ENCODE results near the gene DIDO1. TPM values are rescaled to one million over a fixed set of nuclear protein-coding genes. Genes with fewer than 3 reads are reported as not detected.

The DIDO1 gene
- total RNA-seq, 3 donors from 2014 or later (not counting 1 experiment from before 2014, with no cell fraction given) = 79.5 to 116 (median 83.4) TPM

DNA sequence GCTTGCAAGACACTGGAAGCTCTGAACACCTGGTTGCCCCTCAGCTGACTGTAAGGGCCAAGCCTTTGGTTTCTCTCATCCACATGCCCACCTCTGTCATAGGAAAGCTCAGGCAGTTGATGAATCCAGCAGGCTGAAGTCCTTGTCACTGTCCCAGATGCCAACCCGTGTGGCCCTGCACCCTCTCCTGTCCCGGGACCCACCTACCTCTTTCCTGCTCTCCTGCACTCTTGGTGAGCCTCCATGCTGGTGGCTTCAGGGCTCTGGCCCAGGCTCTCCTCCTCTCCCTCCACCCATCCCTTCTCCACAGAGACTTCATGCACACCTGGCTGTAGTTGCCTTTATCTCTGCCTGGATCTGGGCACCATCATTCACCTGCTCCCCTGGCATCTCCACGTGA, 7.7 kb upstream of the DIDO1 start:
- Mint-ChIP-seq H3K4me1 (peaks cover 25% of the 10 kb centered on the region in 2 donors), H3K4me3 (no peak overlapping the region), H3K27me3 (ENCODE audit: low read depth in 2 of 2) (no peaks in the 10 kb centered on the region), H3K36me3 (no peaks in the 10 kb centered on the region), H3K27ac (no peak overlapping the region), H3K9me3 (no peaks in the 10 kb centered on the region)
- H3K36me3 ChIP-seq (ENCODE audit: control insufficient read depth, insufficient read depth, low read length) = no peaks in the 10 kb centered on the region
- intact Hi-C loops (cut with micrococcal nuclease) = loop anchor here (10.0 kb wide), 1 partner anchor 129 kb away; the partner anchor contains the start of gene OGFR
- no peak overlapping the region for H3K4me3 ChIP-seq (ENCODE audit: low read length)
- peaks cover 31% of the 10 kb centered on the region for H3K4me1 ChIP-seq (ENCODE audit: control insufficient read depth, insufficient read depth, low read length)
- no peaks in the 10 kb centered on the region for H3K27me3 ChIP-seq (ENCODE audit: control insufficient read depth, insufficient read depth, low read length)
- 52% methylated on average over 3 of the region's 3 CpGs for WGBS (ENCODE audit: insufficient coverage)
- no peaks in the 10 kb centered on the region for H3K9me3 ChIP-seq (ENCODE audit: control insufficient read depth, insufficient read depth, low read length)
- TF ChIP-seq, protein P1, sequence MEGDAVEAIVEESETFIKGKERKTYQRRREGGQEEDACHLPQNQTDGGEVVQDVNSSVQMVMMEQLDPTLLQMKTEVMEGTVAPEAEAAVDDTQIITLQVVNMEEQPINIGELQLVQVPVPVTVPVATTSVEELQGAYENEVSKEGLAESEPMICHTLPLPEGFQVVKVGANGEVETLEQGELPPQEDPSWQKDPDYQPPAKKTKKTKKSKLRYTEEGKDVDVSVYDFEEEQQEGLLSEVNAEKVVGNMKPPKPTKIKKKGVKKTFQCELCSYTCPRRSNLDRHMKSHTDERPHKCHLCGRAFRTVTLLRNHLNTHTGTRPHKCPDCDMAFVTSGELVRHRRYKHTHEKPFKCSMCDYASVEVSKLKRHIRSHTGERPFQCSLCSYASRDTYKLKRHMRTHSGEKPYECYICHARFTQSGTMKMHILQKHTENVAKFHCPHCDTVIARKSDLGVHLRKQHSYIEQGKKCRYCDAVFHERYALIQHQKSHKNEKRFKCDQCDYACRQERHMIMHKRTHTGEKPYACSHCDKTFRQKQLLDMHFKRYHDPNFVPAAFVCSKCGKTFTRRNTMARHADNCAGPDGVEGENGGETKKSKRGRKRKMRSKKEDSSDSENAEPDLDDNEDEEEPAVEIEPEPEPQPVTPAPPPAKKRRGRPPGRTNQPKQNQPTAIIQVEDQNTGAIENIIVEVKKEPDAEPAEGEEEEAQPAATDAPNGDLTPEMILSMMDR (IDR thresholded peaks at IDR 0.05) = no peak
- DNase-seq = no peak
- no peak for ATAC-seq
- H3K27ac ChIP-seq (ENCODE audit: low read length) = no peak overlapping the region

DNA sequence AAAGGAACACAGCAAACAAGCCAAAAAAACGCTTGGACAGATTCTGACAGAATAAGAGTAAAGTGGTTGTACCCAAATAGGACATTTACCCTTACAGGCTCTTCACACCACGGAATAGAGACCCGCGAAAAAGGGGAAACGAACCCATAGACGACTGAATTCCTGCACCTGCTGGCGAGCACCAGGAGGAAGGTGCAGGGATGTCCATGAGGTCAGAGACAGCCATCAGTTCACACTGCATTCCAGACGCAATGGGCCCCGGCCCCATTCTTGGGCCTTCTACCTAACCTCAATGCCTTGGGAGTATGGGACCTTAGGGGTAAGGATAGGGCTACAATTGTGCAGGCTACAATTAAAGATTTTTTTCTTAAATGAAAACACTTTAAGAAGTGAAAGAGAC, 5.2 kb upstream of the DIDO1 start:
- 71% methylated on average over 9 of the region's 9 CpGs for WGBS (ENCODE audit: insufficient coverage)
- H3K4me3 Mint-ChIP-seq = no peak overlapping the region
- Histone ChIP-seq H3K27ac (ENCODE audit: low read length) (no peak overlapping the region), H3K9me3 (ENCODE audit: control insufficient read depth, insufficient read depth, low read length) (no peaks in the 10 kb centered on the region), H3K4me1 (ENCODE audit: control insufficient read depth, insufficient read depth, low read length) (peaks cover 43% of the 10 kb centered on the region), H3K4me3 (ENCODE audit: low read length) (no peak overlapping the region), H3K27me3 (ENCODE audit: control insufficient read depth, insufficient read depth, low read length) (no peaks in the 10 kb centered on the region), H3K36me3 (ENCODE audit: control insufficient read depth, insufficient read depth, low read length) (no peaks in the 10 kb centered on the region)
- DNase-seq = no peak
- no peaks in the 10 kb centered on the region for H3K36me3 Mint-ChIP-seq
- no peaks in the 10 kb centered on the region for H3K27me3 Mint-ChIP-seq (ENCODE audit: low read depth in 2 of 2)
- H3K9me3 Mint-ChIP-seq = no peaks in the 10 kb centered on the region
- intact Hi-C loops (cut with micrococcal nuclease) = loop anchor here (10.0 kb wide), 1 partner anchor 127 kb away; the partner anchor contains the start of gene OGFR
- H3K4me1 Mint-ChIP-seq = peaks cover 24 to 35% of the 10 kb centered on the region in 2 donors
- TF ChIP-seq, protein P1 (IDR thresholded peaks at IDR 0.05) = no peak
- peak overlapping the region in 1 of 2 donors; percentile 90 for H3K27ac Mint-ChIP-seq
- ATAC-seq = no peak

DNA sequence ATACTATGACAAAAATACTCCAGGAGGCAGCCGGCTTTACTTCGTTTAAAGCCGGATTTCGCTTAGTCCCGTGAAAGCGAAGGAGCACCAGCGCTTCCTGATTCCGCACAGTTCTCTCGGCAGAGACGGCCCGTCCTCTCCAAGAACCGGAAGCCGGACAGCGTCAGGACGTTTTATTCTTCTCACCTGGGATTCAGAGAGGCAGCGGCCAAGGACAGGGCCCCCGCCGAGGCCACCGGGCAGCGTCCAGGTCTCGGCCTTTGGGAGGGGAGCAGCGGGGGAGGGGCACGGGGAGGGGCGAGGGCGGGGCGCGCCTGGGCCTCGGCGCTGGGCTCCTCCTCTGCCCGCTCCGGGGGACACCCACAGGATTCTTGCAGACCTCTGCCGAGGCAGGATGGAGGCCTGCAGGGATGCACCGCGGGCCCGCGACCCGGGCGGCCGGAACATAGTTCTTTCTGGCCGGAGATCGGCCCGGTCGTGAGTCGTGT, 2.8 kb upstream of the DIDO1 start:
- Mint-ChIP-seq H3K27ac (peak overlapping the region; percentile 90 to 95), H3K9me3 (no peaks in the 10 kb centered on the region), H3K27me3 (ENCODE audit: low read depth in 2 of 2) (no peaks in the 10 kb centered on the region), H3K4me1 (peaks cover 39 to 52% of the 10 kb centered on the region in 2 donors), H3K4me3 (peak overlapping the region; percentile 94), H3K36me3 (no peaks in the 10 kb centered on the region)
- H3K27me3 ChIP-seq (ENCODE audit: control insufficient read depth, insufficient read depth, low read length) = no peaks in the 10 kb centered on the region
- H3K4me3 ChIP-seq (ENCODE audit: low read length) = peak overlapping the region; percentile 73
- intact Hi-C loops (cut with micrococcal nuclease) = loop anchor here (5.0 kb wide), 1 partner anchor 67 kb away; the partner anchor contains the start of gene TCFL5
- peak; percentile 49 to 69 for DNase-seq
- H3K4me1 ChIP-seq (ENCODE audit: control insufficient read depth, insufficient read depth, low read length) = peaks cover 48% of the 10 kb centered on the region
- under 1% methylated on average over 44 of the region's 44 CpGs for WGBS (ENCODE audit: insufficient coverage)
- peak; percentile 39 to 50 (median 41) for ATAC-seq
- H3K36me3 ChIP-seq (ENCODE audit: control insufficient read depth, insufficient read depth, low read length) = no peaks in the 10 kb centered on the region
- peak overlapping the region; percentile 74 for H3K27ac ChIP-seq (ENCODE audit: low read length)
- TF ChIP-seq, protein P1 (IDR thresholded peaks at IDR 0.05) = no peak
- no peaks in the 10 kb centered on the region for H3K9me3 ChIP-seq (ENCODE audit: control insufficient read depth, insufficient read depth, low read length)
